ENCODE results near the gene KIF23.

KIF23 gene

DNA sequence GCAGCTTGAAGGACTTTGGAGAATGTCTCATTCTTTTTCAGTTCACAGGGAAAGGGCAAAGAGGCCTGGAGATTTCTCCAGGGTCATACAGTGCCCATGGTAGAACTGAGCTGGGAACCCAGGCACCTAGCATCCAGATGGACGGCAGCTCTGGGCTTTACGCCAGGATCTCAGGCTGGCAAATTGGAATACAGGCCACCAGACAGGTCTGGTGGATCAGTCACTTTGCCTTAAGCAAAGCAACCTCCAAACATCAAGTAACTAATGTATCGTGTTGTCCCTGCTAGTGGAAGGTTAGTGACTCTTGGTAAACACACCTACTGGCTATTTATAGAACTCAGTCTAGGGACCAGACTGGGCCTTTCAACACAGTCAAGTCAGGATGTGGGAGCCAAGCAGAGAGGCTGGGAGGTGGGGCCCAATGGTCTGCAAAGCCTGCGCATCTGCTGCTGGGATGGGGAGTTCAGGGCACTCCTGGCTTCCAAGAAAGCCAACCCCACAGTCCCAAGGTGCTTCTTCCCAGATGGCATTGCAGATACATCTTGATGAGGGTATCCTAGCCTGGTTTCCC is 68.6 kb downstream of the KIF23 start:
- no peaks in the 10 kb centered on the region for H3K9me3 ChIP-seq (ENCODE audit: control insufficient read depth, low read depth, low read length)
- H3K4me3 ChIP-seq (ENCODE audit: low read length) = no peak overlapping the region
- H3K4me1 ChIP-seq (ENCODE audit: control insufficient read depth, low read depth, low read length) = no peaks in the 10 kb centered on the region
- H3K27me3 ChIP-seq (ENCODE audit: control insufficient read depth, insufficient read depth, low read length) = no peaks in the 10 kb centered on the region
- no peaks in the 10 kb centered on the region for H3K36me3 ChIP-seq (ENCODE audit: control insufficient read depth, low read depth, low read length)
- no peak overlapping the region for H3K9ac ChIP-seq (ENCODE audit: low read length)
- H3K27ac ChIP-seq (ENCODE audit: low read length) = no peak overlapping the region

GRCh38 chr15:69484837-69485236 is 70.7 kb downstream of the KIF23 start:
- no peak overlapping the region for H3K9ac ChIP-seq (ENCODE audit: low read length)

DNA sequence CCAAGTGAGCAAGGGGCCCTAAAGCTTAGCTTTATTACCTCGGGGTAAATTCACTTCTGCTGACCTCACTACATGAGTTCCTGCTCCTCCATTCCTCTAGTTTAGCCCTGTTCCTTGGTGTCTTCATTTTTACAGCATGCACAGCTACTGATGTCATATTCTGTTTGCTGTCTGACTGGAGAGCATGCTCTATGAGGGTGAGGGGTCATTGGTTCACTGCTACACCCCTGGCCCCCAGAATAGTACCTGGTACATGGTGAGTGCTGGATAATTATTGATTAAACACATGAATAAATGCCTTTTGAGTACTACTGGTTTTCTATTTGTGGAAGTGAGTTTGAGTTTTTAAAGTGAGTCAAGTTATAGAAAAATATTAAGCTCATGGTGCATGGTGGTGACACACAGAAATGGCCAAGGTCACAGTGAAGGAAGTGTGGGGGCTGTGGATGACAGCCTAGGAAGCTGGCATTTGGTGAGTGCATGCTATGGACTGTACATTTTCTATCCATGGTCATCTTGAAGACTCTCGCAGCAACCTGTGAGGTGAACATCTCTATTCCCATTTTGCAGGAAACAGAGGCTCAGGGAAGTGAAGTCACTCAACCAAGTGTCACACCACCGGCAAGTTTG is 72.4 kb downstream of the KIF23 start:
- Histone ChIP-seq H3K4me3 (ENCODE audit: low read length) (no peak overlapping the region), H3K9me3 (ENCODE audit: control insufficient read depth, low read depth, low read length) (no peaks in the 10 kb centered on the region), H3K27ac (ENCODE audit: low read length) (no peak overlapping the region), H3K36me3 (ENCODE audit: control insufficient read depth, low read depth, low read length) (no peaks in the 10 kb centered on the region), H3K27me3 (ENCODE audit: control insufficient read depth, insufficient read depth, low read length) (no peaks in the 10 kb centered on the region), H3K4me1 (ENCODE audit: control insufficient read depth, low read depth, low read length) (no peaks in the 10 kb centered on the region), H3K9ac (ENCODE audit: low read length) (no peak overlapping the region)

More at GRCh38 chr15:69484837-69485236, 70.7 kb downstream of the KIF23 start:
- Histone ChIP-seq H3K4me1 (ENCODE audit: control insufficient read depth, low read depth, low read length) (no peaks in the 10 kb centered on the region), H3K36me3 (ENCODE audit: control insufficient read depth, low read depth, low read length) (no peaks in the 10 kb centered on the region), H3K27ac (ENCODE audit: low read length) (no peak overlapping the region), H3K27me3 (ENCODE audit: control insufficient read depth, insufficient read depth, low read length) (no peaks in the 10 kb centered on the region), H3K9me3 (ENCODE audit: control insufficient read depth, low read depth, low read length) (no peaks in the 10 kb centered on the region), H3K4me3 (ENCODE audit: low read length) (no peak overlapping the region)

DNA sequence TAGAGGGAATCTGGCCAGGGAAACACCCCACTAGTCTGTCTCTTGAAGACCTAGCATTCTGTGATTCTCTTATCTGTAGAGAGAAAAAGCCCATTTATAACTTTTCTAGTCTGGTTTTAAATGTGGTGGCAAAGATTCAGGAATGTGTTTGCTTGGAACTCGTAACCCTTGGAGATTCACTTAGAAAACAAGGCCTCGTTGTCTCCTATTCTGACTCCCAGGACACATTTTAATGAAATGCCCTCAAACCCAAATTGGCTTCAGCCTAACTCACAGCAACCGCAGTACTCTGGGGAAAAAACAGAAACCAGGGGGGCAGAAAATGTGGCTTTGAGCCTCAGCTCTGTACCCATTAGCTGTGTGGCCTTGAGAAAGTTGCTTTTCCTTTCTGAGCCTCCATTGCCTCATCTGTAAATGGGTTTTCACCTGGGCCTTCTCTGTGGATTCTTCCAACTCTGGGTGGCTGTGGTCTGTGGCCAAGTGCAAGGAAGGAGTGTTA is 75.0 kb downstream of the KIF23 start:
- H3K4me3 ChIP-seq (ENCODE audit: low read length) = no peak overlapping the region
- H3K36me3 ChIP-seq (ENCODE audit: control insufficient read depth, low read depth, low read length) = no peaks in the 10 kb centered on the region
- H3K4me1 ChIP-seq (ENCODE audit: control insufficient read depth, low read depth, low read length) = no peaks in the 10 kb centered on the region
- H3K9ac ChIP-seq (ENCODE audit: low read length) = no peak overlapping the region
- no peaks in the 10 kb centered on the region for H3K27me3 ChIP-seq (ENCODE audit: control insufficient read depth, insufficient read depth, low read length)
- H3K27ac ChIP-seq (ENCODE audit: low read length) = no peak overlapping the region
- H3K9me3 ChIP-seq (ENCODE audit: control insufficient read depth, low read depth, low read length) = no peaks in the 10 kb centered on the region

DNA sequence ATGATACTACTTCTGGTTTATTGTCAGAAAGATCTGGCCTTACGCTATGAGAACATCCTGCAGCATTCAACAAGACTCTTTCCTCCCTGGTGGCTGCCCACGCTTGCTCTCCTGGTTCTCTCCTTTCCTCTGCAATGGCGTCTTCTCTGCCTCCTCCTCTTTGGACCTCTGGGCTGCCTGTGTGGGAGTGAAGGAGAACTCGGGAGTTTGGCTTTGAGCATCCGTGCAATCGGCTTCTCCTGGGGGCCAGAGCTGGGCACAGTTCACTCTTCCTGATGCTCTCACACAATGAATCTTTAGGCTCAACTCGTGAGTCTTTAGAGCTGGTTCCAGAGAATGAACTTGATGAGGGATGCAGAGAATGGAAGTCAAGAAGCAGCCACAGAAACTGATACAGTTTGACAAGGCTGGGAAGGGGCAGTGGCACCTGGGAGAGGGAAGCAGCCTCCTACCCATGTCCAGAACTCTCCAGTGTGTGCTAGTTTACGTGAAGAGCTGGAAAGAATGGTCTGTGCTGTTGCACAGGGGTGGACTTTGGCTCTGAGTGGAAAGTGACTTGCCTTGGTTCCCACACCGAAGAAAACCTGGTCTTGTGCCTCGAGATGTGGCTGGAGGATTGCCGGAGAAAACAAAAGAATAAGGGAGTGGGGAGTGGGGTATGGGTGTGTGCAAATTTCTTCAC is 76.3 kb downstream of the KIF23 start:
- no peak overlapping the region for H3K4me3 ChIP-seq (ENCODE audit: low read length)

DNA sequence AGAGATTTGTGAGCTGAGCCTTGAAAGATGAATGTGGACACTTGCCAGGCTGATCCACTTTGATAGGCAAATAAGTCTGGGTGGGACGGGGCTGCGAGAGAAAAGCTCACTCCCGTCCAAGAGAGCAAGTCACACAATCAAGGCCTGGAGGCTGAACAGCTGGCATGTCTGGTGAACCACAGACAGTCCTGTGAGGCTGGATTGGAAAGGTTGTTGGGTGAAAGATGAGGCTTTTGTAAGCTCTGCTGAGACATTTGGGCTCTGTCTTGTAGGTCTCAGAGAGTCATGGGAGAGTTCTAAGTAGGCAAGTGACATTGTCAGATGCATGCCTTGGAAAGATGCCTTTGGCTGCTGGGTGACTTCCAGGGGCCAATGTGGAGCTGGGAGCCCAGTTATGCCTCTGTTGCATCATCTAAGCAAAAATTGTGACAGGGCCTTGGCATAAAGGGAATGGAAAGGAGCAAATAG is 76.9 kb downstream of the KIF23 start:
- no peaks in the 10 kb centered on the region for H3K9me3 ChIP-seq (ENCODE audit: control insufficient read depth, low read depth, low read length)
- no peaks in the 10 kb centered on the region for H3K36me3 ChIP-seq (ENCODE audit: control insufficient read depth, low read depth, low read length)
- H3K4me1 ChIP-seq (ENCODE audit: control insufficient read depth, low read depth, low read length) = no peaks in the 10 kb centered on the region
- no peaks in the 10 kb centered on the region for H3K27me3 ChIP-seq (ENCODE audit: control insufficient read depth, insufficient read depth, low read length)
- H3K4me3 ChIP-seq (ENCODE audit: low read length) = no peak overlapping the region
- H3K9ac ChIP-seq (ENCODE audit: low read length) = no peak overlapping the region
- no peak overlapping the region for H3K27ac ChIP-seq (ENCODE audit: low read length)

More for the DNA sequence above, 76.3 kb downstream of the KIF23 start:
- Histone ChIP-seq H3K4me1 (ENCODE audit: control insufficient read depth, low read depth, low read length) (no peaks in the 10 kb centered on the region), H3K9me3 (ENCODE audit: control insufficient read depth, low read depth, low read length) (no peaks in the 10 kb centered on the region), H3K27me3 (ENCODE audit: control insufficient read depth, insufficient read depth, low read length) (no peaks in the 10 kb centered on the region), H3K36me3 (ENCODE audit: control insufficient read depth, low read depth, low read length) (no peaks in the 10 kb centered on the region), H3K27ac (ENCODE audit: low read length) (no peak overlapping the region), H3K9ac (ENCODE audit: low read length) (no peak overlapping the region)

DNA sequence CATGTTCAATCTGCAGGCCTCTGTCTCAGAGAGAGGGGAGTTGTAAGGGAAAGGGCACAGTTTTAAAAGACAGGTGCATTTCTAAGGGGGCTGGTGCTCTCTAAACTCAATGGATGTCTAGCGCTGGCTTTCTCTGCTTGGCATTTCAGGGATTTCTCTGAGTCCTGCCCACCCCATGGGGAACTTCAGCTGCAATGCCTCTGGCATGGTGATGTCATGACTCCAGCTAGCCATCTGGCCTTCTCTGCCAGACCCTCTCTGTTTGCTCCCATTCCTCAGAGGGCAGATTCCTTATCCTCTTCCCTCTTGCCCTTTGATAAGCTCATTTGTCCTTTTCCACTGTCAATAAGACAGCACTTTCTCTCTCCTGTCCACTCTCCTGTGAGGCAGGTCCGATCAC is 79.3 kb downstream of the KIF23 start:
- Histone ChIP-seq H3K27me3 (ENCODE audit: control insufficient read depth, insufficient read depth, low read length) (no peaks in the 10 kb centered on the region), H3K36me3 (ENCODE audit: control insufficient read depth, low read depth, low read length) (no peaks in the 10 kb centered on the region), H3K9ac (ENCODE audit: low read length) (no peak overlapping the region), H3K27ac (ENCODE audit: low read length) (no peak overlapping the region), H3K4me1 (ENCODE audit: control insufficient read depth, low read depth, low read length) (no peaks in the 10 kb centered on the region), H3K4me3 (ENCODE audit: low read length) (no peak overlapping the region), H3K9me3 (ENCODE audit: control insufficient read depth, low read depth, low read length) (no peaks in the 10 kb centered on the region)

GRCh38 chr15:69496001-69496400 is 81.9 kb downstream of the KIF23 start:
- Histone ChIP-seq H3K36me3 (ENCODE audit: control insufficient read depth, low read depth, low read length) (no peaks in the 10 kb centered on the region), H3K27ac (ENCODE audit: low read length) (no peak overlapping the region)

DNA sequence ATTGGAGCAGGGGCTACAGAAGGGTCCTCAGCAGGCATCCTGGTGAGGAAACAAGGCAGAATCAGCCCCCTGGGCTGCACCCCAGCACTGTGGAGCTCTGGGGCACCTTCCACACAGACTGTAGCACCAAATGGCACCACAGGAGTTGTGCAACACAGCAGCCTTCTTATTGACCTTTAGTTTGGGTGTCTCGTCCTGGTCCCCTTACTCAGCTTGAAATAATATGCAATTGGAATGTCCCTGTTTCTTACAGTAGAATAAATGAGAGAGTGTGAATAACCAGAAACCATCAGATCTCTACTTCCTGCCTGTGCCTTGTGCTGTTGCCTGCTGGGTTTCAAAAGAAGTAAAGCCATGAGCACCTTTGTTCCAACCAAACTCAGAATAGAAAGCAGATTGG is 82.9 kb downstream of the KIF23 start:
- H3K4me3 ChIP-seq (ENCODE audit: low read length) = no peak overlapping the region
- no peak overlapping the region for H3K9ac ChIP-seq (ENCODE audit: low read length)
- no peak overlapping the region for H3K27ac ChIP-seq (ENCODE audit: low read length)
- H3K27me3 ChIP-seq (ENCODE audit: control insufficient read depth, insufficient read depth, low read length) = no peaks in the 10 kb centered on the region
- no peaks in the 10 kb centered on the region for H3K36me3 ChIP-seq (ENCODE audit: control insufficient read depth, low read depth, low read length)
- peaks cover 4% of the 10 kb centered on the region for H3K4me1 ChIP-seq (ENCODE audit: control insufficient read depth, low read depth, low read length)
- H3K9me3 ChIP-seq (ENCODE audit: control insufficient read depth, low read depth, low read length) = no peaks in the 10 kb centered on the region

More at GRCh38 chr15:69496001-69496400, 81.9 kb downstream of the KIF23 start:
- Histone ChIP-seq H3K27me3 (ENCODE audit: control insufficient read depth, insufficient read depth, low read length) (no peaks in the 10 kb centered on the region), H3K4me1 (ENCODE audit: control insufficient read depth, low read depth, low read length) (peaks cover 4% of the 10 kb centered on the region), H3K9ac (ENCODE audit: low read length) (no peak overlapping the region), H3K9me3 (ENCODE audit: control insufficient read depth, low read depth, low read length) (no peaks in the 10 kb centered on the region), H3K4me3 (ENCODE audit: low read length) (no peak overlapping the region)

DNA sequence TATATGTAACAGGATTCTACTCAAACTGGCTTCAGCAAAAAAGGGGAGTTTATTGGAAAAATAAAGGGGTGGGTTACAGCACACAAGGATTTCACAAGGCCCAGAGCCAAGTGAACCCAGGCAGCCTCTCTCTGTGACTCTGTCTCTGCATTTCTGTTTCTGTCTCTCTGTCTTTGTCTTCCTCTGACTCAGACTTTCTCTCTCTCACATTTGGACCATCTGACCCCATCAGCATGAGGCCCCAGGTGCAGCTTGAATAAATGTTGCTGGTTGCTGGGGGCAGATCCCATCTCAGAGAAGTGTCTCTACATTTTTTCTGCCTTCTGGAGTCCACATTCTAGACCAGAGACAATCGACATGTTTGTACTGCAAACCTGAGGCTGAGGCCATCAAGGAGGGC is 83.5 kb downstream of the KIF23 start:
- Histone ChIP-seq H3K36me3 (ENCODE audit: control insufficient read depth, low read depth, low read length) (no peaks in the 10 kb centered on the region), H3K9me3 (ENCODE audit: control insufficient read depth, low read depth, low read length) (no peaks in the 10 kb centered on the region)

More for the DNA sequence above, 83.5 kb downstream of the KIF23 start:
- peaks cover 4% of the 10 kb centered on the region for H3K4me1 ChIP-seq (ENCODE audit: control insufficient read depth, low read depth, low read length)
- H3K27me3 ChIP-seq (ENCODE audit: control insufficient read depth, insufficient read depth, low read length) = no peaks in the 10 kb centered on the region
- no peak overlapping the region for H3K27ac ChIP-seq (ENCODE audit: low read length)
- H3K4me3 ChIP-seq (ENCODE audit: low read length) = no peak overlapping the region
- no peak overlapping the region for H3K9ac ChIP-seq (ENCODE audit: low read length)
